ENCODE data around the gene PCSK5. TPM values are rescaled to one million over a fixed set of nuclear protein-coding genes. Genes with fewer than 3 reads are reported as not detected.

Gene PCSK5
- total and polyA plus RNA-seq, 2 of the 8 experiments (the other 6 are each of a cell fraction or from before 2014, with no cell fraction given): 5.5 to 10.7 TPM

DNA sequence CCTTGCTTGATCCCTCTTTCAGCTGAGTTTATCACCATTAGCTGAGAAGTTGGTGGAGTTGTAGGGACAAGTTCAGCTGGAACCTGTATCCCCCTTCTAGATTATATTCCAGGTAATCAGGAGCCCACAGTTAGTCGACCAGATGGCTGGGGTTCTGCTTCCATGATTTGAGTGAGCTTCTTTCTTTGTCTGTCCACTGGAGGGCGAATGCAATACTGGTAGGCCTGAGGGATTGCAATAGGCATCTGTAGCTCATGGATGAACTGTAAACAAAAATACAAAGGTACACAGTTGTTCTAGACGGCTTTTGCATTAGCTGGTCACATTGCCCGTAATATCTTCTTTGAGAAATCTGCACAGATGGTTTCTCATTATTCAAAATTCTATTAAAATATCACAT lies 88.9 kb downstream of the PCSK5 start:
- no peak overlapping the region for H3K27ac ChIP-seq (ENCODE audit: low read depth, low read length)
- DNase-seq (ENCODE audit: low read depth in 1 of 2, low spot score in 2 of 2) (no peak), FAIRE-seq (peak; percentile 83)
- no peaks in the 10 kb centered on the region for H4K20me1 ChIP-seq (replicated peaks in 1 of 2; ENCODE audit: control insufficient read depth in 1 of 2, insufficient read depth in 2 of 2, low read length in 2 of 2)
- H3K9me3 ChIP-seq (ENCODE audit: insufficient read depth in 2 of 2, low read depth in 1 of 2, low read length in 1 of 2): no peaks in the 10 kb centered on the region
- H2BK120ac ChIP-seq (replicated peaks; ENCODE audit: low read depth, low read length): no peak overlapping the region
- no peak overlapping the region for H4K5ac ChIP-seq (ENCODE audit: insufficient read length, low read depth, low read length)
- no peak overlapping the region for H4K91ac ChIP-seq (replicated peaks; ENCODE audit: insufficient read length, low read length)
- no peak overlapping the region for H2BK20ac ChIP-seq (ENCODE audit: low read length)
- CTCF ChIA-PET (ENCODE audit: partially characterized antibody): interaction anchor here (0.5 to 2.1 kb wide), 25 partner anchors 9 to 714 kb away, joined by 3 to 10 read pairs (median 3); no protein-coding TSS in a partner anchor
- H3K79me1 ChIP-seq (ENCODE audit: low read depth, low read length): no peaks in the 10 kb centered on the region
- H3K27me3 ChIP-seq (replicated peaks in 1 of 4; ENCODE audit: control insufficient read depth in 3 of 4, extremely low read depth in 1 of 4, insufficient read depth in 3 of 4, low read length in 3 of 4): no peaks in the 10 kb centered on the region
- H3K18ac ChIP-seq (ENCODE audit: extremely low read depth, low read length): no peak overlapping the region
- no peak overlapping the region for H4K8ac ChIP-seq (ENCODE audit: extremely low read depth, insufficient read depth, low read length)
- H2AFZ ChIP-seq (ENCODE audit: low read length): no peak overlapping the region
- WGBS, 2 experiments (ENCODE audit: extremely low coverage in 1 of 2, insufficient coverage in 1 of 2, insufficient read length in 1 of 2, insufficient replicate concordance in 2 of 2, low coverage in 1 of 2, low lambda C conversion rate in 2 of 2, missing lambda C conversion rate in 1 of 2): 56% methylated on average over 4 of the region's 4 CpGs; no CpG with 5 or more reads in 1 of the 2 experiments
- no peak overlapping the region for H2BK12ac ChIP-seq (ENCODE audit: low read depth, low read length)
- POLR2A ChIA-PET (ENCODE audit: partially characterized antibody): no interaction called here
- no peak overlapping the region for H3K4ac ChIP-seq (replicated peaks; ENCODE audit: insufficient read length, low read depth, low read length)
- peaks cover 0 to 7% of the 10 kb centered on the region in 2 experiments; a peak in 1 of 4 replicates for H3K79me2 ChIP-seq (ENCODE audit: control insufficient read depth in 1 of 2, insufficient read depth in 2 of 2, low read length in 2 of 2)
- no peaks in the 10 kb centered on the region for H3K36me3 ChIP-seq (ENCODE audit: control insufficient read depth in 2 of 4, insufficient read depth in 4 of 4, low read length in 3 of 4)
- H2AK5ac ChIP-seq (ENCODE audit: low read depth, low read length): no peak overlapping the region
- H3K9ac ChIP-seq (replicated peaks in 1 of 4; ENCODE audit: extremely low read depth in 1 of 4, low read depth in 3 of 4, low read length in 3 of 4): no peak overlapping the region
- no peak overlapping the region for H3K14ac ChIP-seq (ENCODE audit: insufficient read length)
- H3K56ac ChIP-seq (replicated peaks; ENCODE audit: insufficient read length, low read depth, low read length): no peak overlapping the region
- H2BK5ac ChIP-seq (ENCODE audit: low read depth, low read length): no peak overlapping the region
- peaks cover 2 to 12% (median 5%) of the 10 kb centered on the region in 4 experiments; a peak in 5 of 7 replicates for H3K4me1 ChIP-seq (replicated peaks in 1 of 4; ENCODE audit: control insufficient read depth in 3 of 4, insufficient read depth in 4 of 4, low read length in 3 of 4)
- no peak overlapping the region for H3K4me2 ChIP-seq (ENCODE audit: insufficient read depth in 1 of 2, low read depth in 2 of 2, low read length in 2 of 2)
- no peak overlapping the region for H3K4me3 ChIP-seq (ENCODE audit: extremely low read depth in 1 of 4, insufficient read depth in 2 of 4, low read depth in 3 of 4, low read length in 4 of 4)
- no peaks in the 10 kb centered on the region for H3K23me2 ChIP-seq (ENCODE audit: low read depth, low read length)
- no peak overlapping the region for H3K23ac ChIP-seq (ENCODE audit: insufficient read length)
- no peak overlapping the region for H2BK15ac ChIP-seq (ENCODE audit: low read length)
- no peak for TF ChIP-seq ZNF274 (IDR thresholded peaks at IDR 0.05; ENCODE audit: borderline replicate concordance, extremely low read depth, low read length)
- TF ChIP-seq, protein P1, sequence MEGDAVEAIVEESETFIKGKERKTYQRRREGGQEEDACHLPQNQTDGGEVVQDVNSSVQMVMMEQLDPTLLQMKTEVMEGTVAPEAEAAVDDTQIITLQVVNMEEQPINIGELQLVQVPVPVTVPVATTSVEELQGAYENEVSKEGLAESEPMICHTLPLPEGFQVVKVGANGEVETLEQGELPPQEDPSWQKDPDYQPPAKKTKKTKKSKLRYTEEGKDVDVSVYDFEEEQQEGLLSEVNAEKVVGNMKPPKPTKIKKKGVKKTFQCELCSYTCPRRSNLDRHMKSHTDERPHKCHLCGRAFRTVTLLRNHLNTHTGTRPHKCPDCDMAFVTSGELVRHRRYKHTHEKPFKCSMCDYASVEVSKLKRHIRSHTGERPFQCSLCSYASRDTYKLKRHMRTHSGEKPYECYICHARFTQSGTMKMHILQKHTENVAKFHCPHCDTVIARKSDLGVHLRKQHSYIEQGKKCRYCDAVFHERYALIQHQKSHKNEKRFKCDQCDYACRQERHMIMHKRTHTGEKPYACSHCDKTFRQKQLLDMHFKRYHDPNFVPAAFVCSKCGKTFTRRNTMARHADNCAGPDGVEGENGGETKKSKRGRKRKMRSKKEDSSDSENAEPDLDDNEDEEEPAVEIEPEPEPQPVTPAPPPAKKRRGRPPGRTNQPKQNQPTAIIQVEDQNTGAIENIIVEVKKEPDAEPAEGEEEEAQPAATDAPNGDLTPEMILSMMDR (IDR thresholded peaks at IDR 0.05; ENCODE audit: control extremely low read depth in 1 of 3, insufficient read depth in 1 of 3, low read depth in 1 of 3, low read length in 3 of 3): peak; percentile 19 to 55 (median 46)
- TF ChIP-seq CHD2 (IDR thresholded peaks at IDR 0.05; ENCODE audit: low read length): no peak
- no peak for TF ChIP-seq CTBP2 (IDR thresholded peaks at IDR 0.05; ENCODE audit: borderline replicate concordance, insufficient read depth, insufficient read length, low read length)
- TF ChIP-seq PHF8 (conservative IDR thresholded peaks at IDR 0.05; ENCODE audit: low read depth, low read length): no peak
- no peak for TF ChIP-seq EP300 (IDR thresholded peaks at IDR 0.05; ENCODE audit: borderline replicate concordance in 1 of 2, low read depth in 2 of 2, low read length in 2 of 2)
- TF ChIP-seq SUZ12 (IDR thresholded peaks at IDR 0.05; ENCODE audit: low read length): no peak
- TF ChIP-seq ASH2L (IDR thresholded peaks at IDR 0.05; ENCODE audit: low read length): no peak
- TF ChIP-seq SIX5 (IDR thresholded peaks at IDR 0.05; ENCODE audit: low read depth, low read length): no peak
- TF ChIP-seq, protein P2, sequence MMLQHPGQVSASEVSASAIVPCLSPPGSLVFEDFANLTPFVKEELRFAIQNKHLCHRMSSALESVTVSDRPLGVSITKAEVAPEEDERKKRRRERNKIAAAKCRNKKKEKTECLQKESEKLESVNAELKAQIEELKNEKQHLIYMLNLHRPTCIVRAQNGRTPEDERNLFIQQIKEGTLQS (IDR thresholded peaks at IDR 0.05; ENCODE audit: insufficient read depth, low read depth, low read length): no peak
